Measurements from ENCODE around the gene FMO4. TPM values are rescaled to one million over a fixed set of nuclear protein-coding genes. Genes with fewer than 3 reads are reported as not detected.
"Not testable (repeated sequence)": the region's sequence is repeated elsewhere in the genome, so short reads cannot be mapped to it uniquely, and the experiment has no call there.

FMO4 gene, protein sequence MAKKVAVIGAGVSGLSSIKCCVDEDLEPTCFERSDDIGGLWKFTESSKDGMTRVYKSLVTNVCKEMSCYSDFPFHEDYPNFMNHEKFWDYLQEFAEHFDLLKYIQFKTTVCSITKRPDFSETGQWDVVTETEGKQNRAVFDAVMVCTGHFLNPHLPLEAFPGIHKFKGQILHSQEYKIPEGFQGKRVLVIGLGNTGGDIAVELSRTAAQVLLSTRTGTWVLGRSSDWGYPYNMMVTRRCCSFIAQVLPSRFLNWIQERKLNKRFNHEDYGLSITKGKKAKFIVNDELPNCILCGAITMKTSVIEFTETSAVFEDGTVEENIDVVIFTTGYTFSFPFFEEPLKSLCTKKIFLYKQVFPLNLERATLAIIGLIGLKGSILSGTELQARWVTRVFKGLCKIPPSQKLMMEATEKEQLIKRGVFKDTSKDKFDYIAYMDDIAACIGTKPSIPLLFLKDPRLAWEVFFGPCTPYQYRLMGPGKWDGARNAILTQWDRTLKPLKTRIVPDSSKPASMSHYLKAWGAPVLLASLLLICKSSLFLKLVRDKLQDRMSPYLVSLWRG
- total RNA-seq: 0.51 and 0.63 TPM in 2 replicates

DNA sequence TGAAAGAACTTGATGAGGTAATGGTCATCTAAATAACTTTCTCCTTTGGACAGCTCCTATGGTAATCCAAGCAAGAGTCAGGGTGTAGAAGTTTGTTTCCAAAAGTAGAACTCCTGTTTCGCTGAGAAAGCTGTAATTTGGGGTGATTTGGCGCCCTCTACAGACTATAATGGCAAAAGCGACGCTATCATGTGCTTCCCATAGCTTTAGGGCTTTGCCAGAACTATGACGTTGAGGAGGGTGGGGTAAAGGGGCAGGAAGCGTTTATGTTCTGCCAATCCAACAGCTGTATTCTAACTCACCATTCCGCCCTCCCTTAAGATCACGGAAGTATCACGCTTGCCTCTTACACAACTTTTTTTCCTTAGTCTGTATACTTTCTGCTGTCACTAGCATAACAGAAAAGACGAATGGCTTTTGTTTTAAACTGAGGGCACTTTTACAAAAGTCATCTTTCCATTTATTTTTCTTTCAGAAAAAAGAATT lies at the start of gene FMO4:
FMO4 (plus strand) TSS at position 349 of the 486 bp plus-strand sequence. CDS start 5,643 bp downstream, outside the sequence.
- DNase-seq (ENCODE audit: low read depth in 2 of 2): peak; percentile 95 to 96

DNA sequence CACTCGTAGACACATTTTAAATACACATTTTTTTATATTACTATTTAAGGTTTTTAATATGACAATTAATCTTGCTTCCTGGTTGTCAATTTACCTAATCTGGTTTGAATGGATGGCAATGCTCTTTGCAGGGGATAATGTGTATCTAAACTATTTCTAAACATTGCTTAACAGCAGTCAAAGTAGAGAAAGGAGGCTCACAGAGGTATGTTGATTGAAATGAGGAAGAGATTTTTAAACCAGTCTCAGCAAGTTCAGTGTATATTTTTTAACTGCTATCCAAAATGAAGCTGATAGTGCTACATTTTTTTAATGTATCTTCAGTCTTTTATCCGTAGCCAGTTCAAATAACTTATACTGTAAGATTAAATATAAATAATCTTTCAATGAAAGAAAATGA lies 48.3 kb upstream of the FMO4 start:
- no peak for DNase-seq (ENCODE audit: low read depth in 2 of 2)

- no peak for DNase-seq (ENCODE audit: low read depth in 2 of 2)
Observed at GRCh38 chr1:171266930-171267329, 47.1 kb upstream of the FMO4 start.

DNA sequence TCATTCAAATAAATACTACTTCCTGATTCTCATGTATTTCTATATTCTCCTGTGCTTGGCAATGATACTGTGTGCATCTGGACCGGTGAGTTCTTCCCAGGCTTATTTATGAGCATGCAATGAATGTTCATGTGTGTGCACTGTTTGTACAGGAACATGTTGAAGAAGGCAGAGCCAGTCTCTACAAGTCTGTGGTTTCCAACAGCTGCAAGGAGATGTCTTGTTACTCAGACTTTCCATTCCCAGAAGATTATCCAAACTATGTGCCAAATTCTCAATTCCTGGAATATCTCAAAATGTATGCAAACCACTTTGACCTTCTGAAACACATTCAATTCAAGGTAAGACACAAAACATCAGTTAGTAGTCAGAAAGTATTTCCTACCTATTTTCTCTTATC lies 46.6 kb upstream of the FMO4 start:
- no peak for DNase-seq (ENCODE audit: low read depth in 2 of 2)

DNA sequence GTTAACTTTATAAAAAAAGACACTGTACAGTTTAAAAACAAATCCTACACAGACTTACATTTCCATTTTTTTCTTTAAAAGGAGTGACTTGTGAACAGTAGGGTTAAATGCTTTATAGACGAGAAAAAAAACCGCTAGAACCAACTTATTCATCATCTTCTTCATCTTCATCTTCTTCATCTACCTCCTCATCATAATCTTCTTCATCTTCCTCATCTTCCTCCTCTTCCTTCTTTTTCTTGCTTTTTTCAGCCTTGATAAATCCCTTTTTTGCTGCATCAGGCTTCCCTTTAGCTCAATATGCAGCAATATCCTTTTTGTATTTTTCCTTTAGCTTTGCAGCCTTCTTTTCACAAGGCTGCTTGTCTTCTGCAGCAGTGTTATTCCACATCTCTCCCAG lies 43.2 kb upstream of the FMO4 start:
- no peak for DNase-seq (ENCODE audit: low read depth in 2 of 2)

DNA sequence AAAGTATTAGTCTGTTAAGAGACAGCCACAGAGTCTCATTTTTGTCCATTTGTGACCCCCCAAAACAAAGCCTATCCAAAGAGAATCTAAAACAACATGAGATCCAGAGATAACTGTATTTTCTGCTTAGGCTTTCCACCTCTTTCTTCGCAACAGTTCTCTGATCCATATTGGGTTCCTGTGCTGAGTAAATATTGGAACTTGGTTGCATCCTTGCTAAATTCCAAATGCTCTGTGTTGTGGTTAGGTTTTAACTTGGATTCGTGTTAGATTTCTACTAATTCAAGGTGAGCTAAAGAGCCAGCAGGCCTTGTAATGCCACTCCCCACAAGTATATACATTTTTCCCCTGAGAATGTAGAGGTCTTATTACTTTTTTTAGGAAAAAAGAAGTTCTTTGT lies 36.4 kb upstream of the FMO4 start:
- no peak for DNase-seq (ENCODE audit: low read depth in 2 of 2)

- DNase-seq (ENCODE audit: low read depth in 2 of 2): no peak
Observed at GRCh38 chr1:171279234-171279633, 34.7 kb upstream of the FMO4 start.

DNA sequence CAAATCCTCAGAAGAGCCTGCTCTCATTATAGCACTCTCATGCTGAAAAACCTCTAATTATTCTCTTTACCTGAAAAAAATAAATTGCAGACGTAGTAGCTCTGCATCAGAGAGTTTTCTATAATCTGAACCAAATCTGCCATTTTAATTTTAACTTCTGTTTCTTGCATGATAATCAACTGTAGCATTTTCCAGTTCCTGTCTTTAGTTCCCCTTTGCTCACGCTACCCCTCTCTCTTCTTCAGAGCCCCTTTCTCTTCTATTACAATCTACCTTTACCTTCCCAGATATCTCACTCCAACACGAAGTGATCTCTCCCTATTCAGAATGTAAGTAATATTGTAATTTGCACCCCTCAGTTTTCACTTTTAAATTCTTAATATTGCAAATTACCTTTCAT lies 34.3 kb upstream of the FMO4 start:
- DNase-seq (ENCODE audit: low read depth in 2 of 2): no peak

- no peak for DNase-seq (ENCODE audit: low read depth in 2 of 2)
Observed at GRCh38 chr1:171280599-171280998, 33.4 kb upstream of the FMO4 start.

GRCh38 chr1:171286032-171286705 lies 27.8 kb upstream of the FMO4 start:
- no peak for DNase-seq (ENCODE audit: low read depth in 2 of 2)

- DNase-seq (ENCODE audit: low read depth in 2 of 2): no peak
Observed at GRCh38 chr1:171290621-171291020, 23.4 kb upstream of the FMO4 start.

GRCh38 chr1:171292799-171293198 lies 21.2 kb upstream of the FMO4 start:
- no peak for DNase-seq (ENCODE audit: low read depth in 2 of 2)

GRCh38 chr1:171295383-171295782 lies 18.6 kb upstream of the FMO4 start:
- not testable (repeated sequence) for DNase-seq (ENCODE audit: low read depth in 2 of 2)

DNA sequence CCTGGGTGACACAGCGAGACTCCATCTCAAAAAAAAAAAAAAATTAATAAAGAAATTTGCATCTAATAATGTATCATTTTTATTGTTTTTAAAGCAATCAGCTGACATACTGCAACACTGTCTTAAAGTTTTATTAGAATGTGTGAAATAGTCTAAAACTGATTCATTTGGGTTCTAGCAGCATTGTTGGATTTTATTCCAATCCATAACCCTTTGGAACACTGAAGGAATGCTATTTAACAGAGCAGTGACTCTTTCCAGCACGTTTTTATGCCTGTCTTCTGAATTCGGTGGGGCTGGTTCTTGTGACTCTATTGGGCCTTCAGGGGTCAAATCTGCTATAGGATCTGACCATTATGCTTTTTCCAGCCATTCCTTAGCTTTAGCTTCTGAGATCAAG lies 18.2 kb upstream of the FMO4 start:
- no peak for DNase-seq (ENCODE audit: low read depth in 2 of 2)

DNA sequence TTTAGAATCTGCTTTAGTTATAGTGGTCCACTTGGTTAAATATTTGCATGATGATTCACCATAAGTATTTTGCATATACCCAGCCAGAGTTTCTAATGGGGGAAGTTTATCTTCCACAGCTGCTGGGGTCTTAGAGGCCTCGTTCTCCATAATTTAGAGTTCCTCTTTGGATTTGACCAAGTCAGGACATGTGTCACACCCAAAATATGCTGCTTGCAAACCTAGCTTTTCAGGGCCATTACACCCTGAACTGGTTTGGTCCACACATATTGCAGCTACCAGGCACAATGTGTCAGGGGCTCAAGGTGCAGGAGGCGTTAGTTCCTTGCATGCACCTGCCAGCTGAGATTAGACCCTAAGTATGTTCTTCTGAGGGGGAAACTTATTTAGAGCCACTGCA lies 17.1 kb upstream of the FMO4 start:
- no peak for DNase-seq (ENCODE audit: low read depth in 2 of 2)

- no peak for DNase-seq (ENCODE audit: low read depth in 2 of 2)
Observed at GRCh38 chr1:171298696-171299095, 15.3 kb upstream of the FMO4 start.

DNA sequence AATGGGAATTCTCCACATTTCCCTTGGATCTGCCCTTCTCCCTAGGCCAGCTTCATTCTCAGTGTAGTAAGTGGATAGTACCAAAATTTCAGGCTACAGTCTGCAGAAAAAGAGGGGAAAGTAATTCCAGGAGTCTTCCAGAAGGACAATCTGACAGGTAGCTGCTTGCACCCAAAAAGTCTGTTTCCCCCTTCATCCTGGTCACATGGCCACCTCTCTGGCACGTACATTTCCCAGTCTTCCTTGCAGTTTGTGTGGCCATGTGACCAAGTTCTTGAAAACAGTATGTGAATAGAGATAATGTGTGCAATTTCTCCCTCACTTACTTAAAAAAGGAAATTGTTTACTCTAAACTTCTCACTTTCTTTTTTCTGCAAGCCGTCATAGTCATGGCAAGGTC lies 14.6 kb upstream of the FMO4 start:
- no peak for DNase-seq (ENCODE audit: low read depth in 2 of 2)

DNA sequence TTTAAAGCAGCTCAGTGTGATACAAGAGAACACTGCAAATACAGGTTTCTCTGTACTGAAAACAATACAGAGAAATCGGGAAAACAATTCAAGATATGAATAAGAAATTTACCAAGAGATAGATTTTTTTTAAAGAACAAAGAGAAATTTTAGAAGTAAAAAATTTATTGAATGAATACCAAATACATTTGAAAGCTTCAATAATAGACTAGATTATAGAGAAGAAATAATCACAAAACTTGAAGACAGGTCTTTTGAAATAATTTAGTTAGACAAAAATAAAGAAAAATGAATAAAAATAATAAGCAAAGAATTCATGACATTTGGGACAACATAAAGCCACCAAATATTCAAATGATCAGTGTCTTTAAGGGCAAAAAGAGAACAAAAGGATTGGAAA lies 13.6 kb upstream of the FMO4 start:
- no peak for DNase-seq (ENCODE audit: low read depth in 2 of 2)

DNA sequence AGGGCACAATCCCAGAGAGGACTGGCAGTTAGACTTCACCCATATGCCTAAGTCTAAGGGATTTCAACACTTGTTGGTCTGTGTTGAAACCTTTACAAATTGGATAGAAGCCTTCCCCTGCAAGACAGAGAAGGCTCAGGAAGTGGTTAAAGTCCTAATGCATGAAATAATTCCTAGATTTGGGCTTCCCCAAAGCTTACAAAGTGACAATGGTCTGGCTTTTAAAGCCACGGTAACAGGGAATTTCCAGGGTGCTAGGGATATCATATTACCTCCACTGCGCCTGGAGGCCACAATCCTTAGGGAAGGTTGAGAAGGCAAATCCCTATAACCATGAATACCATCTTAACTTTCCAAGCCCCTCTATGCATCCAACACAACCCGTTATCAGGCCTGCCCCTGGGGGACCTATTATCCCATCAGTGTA lies 3.3 kb upstream of the FMO4 start:
- DNase-seq (ENCODE audit: low read depth in 2 of 2): no peak

GRCh38 chr1:171311771-171312558 lies 2.0 kb upstream of the FMO4 start:
- no peak for DNase-seq (ENCODE audit: low read depth in 2 of 2)

- DNase-seq (ENCODE audit: low read depth in 2 of 2): no peak
Observed at GRCh38 chr1:171313319-171313834, 606 bp upstream of the FMO4 start.

DNA sequence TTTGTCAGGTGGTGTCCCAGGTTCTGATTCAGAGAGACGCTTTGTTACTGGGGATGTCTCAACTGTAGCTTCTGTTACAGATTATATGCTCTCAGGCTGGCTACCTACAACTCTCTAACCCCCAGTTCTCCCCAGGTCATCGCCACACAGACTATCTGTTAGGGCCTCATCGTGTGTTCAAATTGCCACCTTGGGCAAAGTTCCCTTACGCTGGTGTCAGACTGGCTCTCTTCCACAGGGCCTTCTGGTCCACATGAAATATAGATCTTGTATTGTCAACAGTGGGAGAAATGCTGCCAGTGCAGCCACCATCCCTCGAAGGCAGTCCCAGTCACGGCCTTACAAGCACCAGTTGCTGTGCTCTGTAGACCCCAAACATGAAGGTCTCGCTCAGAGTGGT lies 15.3 kb downstream of the FMO4 start:
- DNase-seq (ENCODE audit: low read depth in 2 of 2): no peak

All from dermis microvascular lymphatic vessel endothelial cell (primary cell).